ENCODE results near the gene CDHR3. TPM values are rescaled to one million over a fixed set of nuclear protein-coding genes. Genes with fewer than 3 reads are reported as not detected.

CDHR3 gene
- total and polyA plus RNA-seq, 2 donors (not counting 1 experiment from before 2014, with no cell fraction given): 5.1 to 9.4 TPM

DNA sequence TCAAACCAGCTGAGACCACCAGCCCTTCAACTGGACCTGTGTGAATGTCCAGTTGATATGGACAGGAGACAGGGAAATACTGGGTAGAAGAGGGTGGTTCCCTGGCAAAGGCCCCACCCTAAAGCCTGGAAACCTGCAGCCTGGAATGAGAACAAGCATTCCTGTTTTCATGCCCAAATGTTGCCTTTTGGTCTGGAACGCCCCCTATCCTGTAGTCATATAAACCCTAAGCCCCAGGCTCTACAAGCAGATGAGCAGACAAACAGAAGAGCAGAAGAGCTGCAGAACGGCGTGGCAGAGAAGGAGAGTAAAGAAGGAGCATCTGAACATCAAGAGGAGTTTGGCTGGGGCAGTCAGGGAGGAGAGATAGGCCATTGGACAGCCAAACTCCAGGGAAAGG, 110.6 kb downstream of the CDHR3 start:
- H3K79me2 ChIP-seq (ENCODE audit: control insufficient read depth, insufficient read depth, low read length): no peaks in the 10 kb centered on the region
- no peak for TF ChIP-seq EZH2 (IDR thresholded peaks at IDR 0.05; ENCODE audit: low read length, missing control alignments)
- TF ChIP-seq, protein P1, sequence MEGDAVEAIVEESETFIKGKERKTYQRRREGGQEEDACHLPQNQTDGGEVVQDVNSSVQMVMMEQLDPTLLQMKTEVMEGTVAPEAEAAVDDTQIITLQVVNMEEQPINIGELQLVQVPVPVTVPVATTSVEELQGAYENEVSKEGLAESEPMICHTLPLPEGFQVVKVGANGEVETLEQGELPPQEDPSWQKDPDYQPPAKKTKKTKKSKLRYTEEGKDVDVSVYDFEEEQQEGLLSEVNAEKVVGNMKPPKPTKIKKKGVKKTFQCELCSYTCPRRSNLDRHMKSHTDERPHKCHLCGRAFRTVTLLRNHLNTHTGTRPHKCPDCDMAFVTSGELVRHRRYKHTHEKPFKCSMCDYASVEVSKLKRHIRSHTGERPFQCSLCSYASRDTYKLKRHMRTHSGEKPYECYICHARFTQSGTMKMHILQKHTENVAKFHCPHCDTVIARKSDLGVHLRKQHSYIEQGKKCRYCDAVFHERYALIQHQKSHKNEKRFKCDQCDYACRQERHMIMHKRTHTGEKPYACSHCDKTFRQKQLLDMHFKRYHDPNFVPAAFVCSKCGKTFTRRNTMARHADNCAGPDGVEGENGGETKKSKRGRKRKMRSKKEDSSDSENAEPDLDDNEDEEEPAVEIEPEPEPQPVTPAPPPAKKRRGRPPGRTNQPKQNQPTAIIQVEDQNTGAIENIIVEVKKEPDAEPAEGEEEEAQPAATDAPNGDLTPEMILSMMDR (conservative IDR thresholded peaks at IDR 0.05 in 1 of 2, IDR thresholded peaks at IDR 0.05 in 1 of 2; ENCODE audit: low read depth in 1 of 2, low read length in 2 of 2): no peak
- H4K20me1 ChIP-seq (ENCODE audit: control insufficient read depth, extremely low read depth, insufficient read depth, low read length): no peaks in the 10 kb centered on the region
- no peaks in the 10 kb centered on the region for H3K36me3 ChIP-seq (ENCODE audit: control insufficient read depth, insufficient read depth, low read length)
- no peak overlapping the region for H3K4me3 ChIP-seq (replicated peaks in 1 of 4; ENCODE audit: control extremely low read depth in 1 of 4, insufficient read depth in 1 of 4, low read depth in 3 of 4, low read length in 4 of 4)
- no peak overlapping the region for H3K27ac ChIP-seq (ENCODE audit: insufficient read depth, low read length)
- H2AFZ ChIP-seq (ENCODE audit: low read length): no peak overlapping the region
- no peaks in the 10 kb centered on the region for H3K4me1 ChIP-seq (ENCODE audit: control insufficient read depth, extremely low read depth, insufficient read depth, low read length)
- H3K9ac ChIP-seq (ENCODE audit: insufficient read depth, low read length): no peak overlapping the region
- no peak overlapping the region for H3K4me2 ChIP-seq (ENCODE audit: extremely low read depth, insufficient read depth, low read length)
- DNase-seq (ENCODE audit: low read depth in 2 of 2): no peak
- no peaks in the 10 kb centered on the region for H3K27me3 ChIP-seq (ENCODE audit: control insufficient read depth, insufficient read depth, low read length)
- no peaks in the 10 kb centered on the region for H3K9me3 ChIP-seq (ENCODE audit: control insufficient read depth, insufficient read depth, low read depth, low read length)

DNA sequence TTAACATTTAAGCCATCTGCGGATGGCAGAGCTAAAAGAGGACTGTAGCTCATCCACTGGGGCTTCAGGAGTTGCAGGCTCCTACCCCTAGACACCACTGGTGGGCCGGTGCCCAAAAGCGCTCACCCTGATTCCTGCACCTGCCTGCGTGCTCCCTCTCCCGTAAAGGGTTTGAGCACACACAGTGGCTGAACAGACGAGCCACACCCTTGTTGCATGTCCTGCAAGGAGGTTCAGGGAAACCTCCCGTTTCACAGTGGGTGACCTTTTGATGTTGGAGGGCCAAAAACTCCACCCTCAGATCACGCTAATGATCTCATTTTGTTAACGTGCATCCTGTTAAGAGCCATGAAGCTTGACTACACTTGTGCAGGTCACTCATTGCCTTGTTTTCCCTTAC, 111.2 kb downstream of the CDHR3 start:
- H3K36me3 ChIP-seq (ENCODE audit: control insufficient read depth, insufficient read depth, low read length): no peaks in the 10 kb centered on the region
- H3K27ac ChIP-seq (ENCODE audit: insufficient read depth, low read length): no peak overlapping the region
- DNase-seq (ENCODE audit: low read depth in 2 of 2): no peak
- H3K4me1 ChIP-seq (ENCODE audit: control insufficient read depth, extremely low read depth, insufficient read depth, low read length): no peaks in the 10 kb centered on the region
- H3K4me2 ChIP-seq (ENCODE audit: extremely low read depth, insufficient read depth, low read length): no peak overlapping the region
- H3K9ac ChIP-seq (ENCODE audit: insufficient read depth, low read length): no peak overlapping the region
- H3K27me3 ChIP-seq (ENCODE audit: control insufficient read depth, insufficient read depth, low read length): no peaks in the 10 kb centered on the region
- H3K4me3 ChIP-seq (replicated peaks in 1 of 4; ENCODE audit: control extremely low read depth in 1 of 4, insufficient read depth in 1 of 4, low read depth in 3 of 4, low read length in 4 of 4): no peak overlapping the region
- no peaks in the 10 kb centered on the region for H4K20me1 ChIP-seq (ENCODE audit: control insufficient read depth, extremely low read depth, insufficient read depth, low read length)
- H3K9me3 ChIP-seq (ENCODE audit: control insufficient read depth, insufficient read depth, low read depth, low read length): no peaks in the 10 kb centered on the region
- H2AFZ ChIP-seq (ENCODE audit: low read length): no peak overlapping the region
- H3K79me2 ChIP-seq (ENCODE audit: control insufficient read depth, insufficient read depth, low read length): no peaks in the 10 kb centered on the region
- TF ChIP-seq EZH2 (IDR thresholded peaks at IDR 0.05; ENCODE audit: low read length, missing control alignments): no peak
- TF ChIP-seq, protein P1 (conservative IDR thresholded peaks at IDR 0.05 in 1 of 2, IDR thresholded peaks at IDR 0.05 in 1 of 2; ENCODE audit: low read depth in 1 of 2, low read length in 2 of 2): no peak

DNA sequence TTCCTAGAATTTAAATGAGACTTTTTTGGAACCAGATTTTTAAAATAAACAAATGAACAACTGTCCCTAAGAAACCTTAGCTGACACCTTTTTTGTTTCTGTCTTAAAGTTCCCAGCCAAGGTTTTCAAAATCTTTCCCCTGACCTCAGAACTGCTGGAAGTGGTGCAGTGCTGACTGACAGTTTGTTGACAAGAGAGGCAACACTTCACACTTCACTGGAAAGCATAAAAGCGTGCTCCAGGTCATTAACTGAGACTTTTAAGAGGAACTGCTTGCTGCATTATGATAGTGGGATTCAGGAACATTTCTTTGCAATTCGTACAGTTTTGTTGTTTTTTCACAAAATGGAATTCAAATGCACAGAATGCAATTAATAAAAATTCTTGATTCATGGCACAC, 112.9 kb downstream of the CDHR3 start:
- no peaks in the 10 kb centered on the region for H4K20me1 ChIP-seq (ENCODE audit: control insufficient read depth, extremely low read depth, insufficient read depth, low read length)
- TF ChIP-seq, protein P1 (conservative IDR thresholded peaks at IDR 0.05 in 1 of 2, IDR thresholded peaks at IDR 0.05 in 1 of 2; ENCODE audit: low read depth in 1 of 2, low read length in 2 of 2): no peak
- no peak for TF ChIP-seq EZH2 (IDR thresholded peaks at IDR 0.05; ENCODE audit: low read length, missing control alignments)
- no peak overlapping the region for H3K4me3 ChIP-seq (replicated peaks in 1 of 4; ENCODE audit: control extremely low read depth in 1 of 4, insufficient read depth in 1 of 4, low read depth in 3 of 4, low read length in 4 of 4)
- H3K79me2 ChIP-seq (ENCODE audit: control insufficient read depth, insufficient read depth, low read length): no peaks in the 10 kb centered on the region
- no peaks in the 10 kb centered on the region for H3K9me3 ChIP-seq (ENCODE audit: control insufficient read depth, insufficient read depth, low read depth, low read length)
- H3K27me3 ChIP-seq (ENCODE audit: control insufficient read depth, insufficient read depth, low read length): no peaks in the 10 kb centered on the region
- no peak overlapping the region for H3K9ac ChIP-seq (ENCODE audit: insufficient read depth, low read length)
- no peak overlapping the region for H3K4me2 ChIP-seq (ENCODE audit: extremely low read depth, insufficient read depth, low read length)
- no peak for DNase-seq (ENCODE audit: low read depth in 2 of 2)
- H2AFZ ChIP-seq (ENCODE audit: low read length): no peak overlapping the region
- H3K4me1 ChIP-seq (ENCODE audit: control insufficient read depth, extremely low read depth, insufficient read depth, low read length): no peaks in the 10 kb centered on the region
- no peak overlapping the region for H3K27ac ChIP-seq (ENCODE audit: insufficient read depth, low read length)
- no peaks in the 10 kb centered on the region for H3K36me3 ChIP-seq (ENCODE audit: control insufficient read depth, insufficient read depth, low read length)

Measured in fibroblast of lung (primary cell).